Measurements from ENCODE around the gene HIPK2.
"Not testable (repeated sequence)": the region's sequence is repeated elsewhere in the genome, so short reads cannot be mapped to it uniquely, and the experiment has no call there.

HIPK2 gene

DNA sequence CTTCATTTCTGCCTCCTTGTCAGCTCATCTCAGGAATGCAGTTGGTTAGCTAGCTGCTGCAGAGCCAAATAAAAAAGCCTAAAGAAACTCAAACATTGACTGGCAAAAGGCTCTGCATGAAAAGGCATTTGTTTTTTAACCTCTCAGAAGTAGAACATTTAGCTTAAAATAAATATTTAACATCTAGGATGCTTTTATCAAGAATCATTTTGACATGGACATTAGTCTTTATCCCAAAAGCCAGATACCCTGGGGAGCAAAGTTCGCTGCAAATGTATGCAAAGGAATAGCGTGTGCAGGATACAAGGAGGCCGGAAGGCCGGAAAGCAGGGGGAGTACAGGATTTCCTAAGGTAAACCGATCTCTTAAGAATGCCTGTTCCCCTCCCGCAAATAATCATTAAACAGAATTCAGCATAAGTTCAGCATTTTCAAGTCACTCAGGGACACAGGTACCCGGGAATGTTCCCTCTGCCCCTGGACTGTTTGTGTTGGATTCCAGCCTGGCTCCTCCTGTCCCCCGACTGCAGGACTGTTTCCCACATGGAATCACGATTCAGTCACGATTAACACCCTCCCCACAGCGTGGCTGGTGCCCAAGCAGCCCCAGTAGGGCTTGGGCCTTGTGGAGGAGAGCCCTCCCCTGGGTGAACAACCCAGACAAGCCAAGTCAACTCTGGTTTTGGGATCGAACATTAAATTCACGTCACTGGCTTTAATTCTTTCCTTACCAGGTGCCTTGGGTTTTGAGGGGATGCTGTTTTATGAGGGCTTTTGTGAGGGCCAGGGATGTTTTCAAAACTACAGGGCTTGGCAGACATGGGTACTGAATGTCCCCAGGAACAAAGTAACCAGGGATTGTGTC, 97.8 kb downstream of the HIPK2 start:
- H3K27ac ChIP-seq: peak overlapping the region; percentile 99
- DNase-seq (ENCODE audit: low read depth, low spot score): no peak

DNA sequence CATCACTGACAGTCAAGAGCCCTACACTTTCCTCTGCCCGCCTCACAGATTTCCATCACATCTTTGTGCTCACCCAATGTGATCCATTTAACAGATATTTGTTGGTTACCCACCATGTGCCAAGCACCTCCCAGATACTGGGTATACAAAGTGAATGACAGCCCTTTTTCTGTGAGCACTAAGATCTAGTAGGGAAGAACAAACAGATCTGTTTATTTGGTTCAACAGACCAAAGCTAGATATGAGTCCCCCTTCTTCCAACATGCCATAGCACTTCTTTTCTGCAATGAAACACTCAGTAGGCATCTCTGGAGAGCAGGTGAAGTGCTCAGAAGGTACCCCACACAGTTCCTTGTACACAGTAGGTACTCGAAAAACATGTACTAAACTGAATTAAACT, 101.4 kb downstream of the HIPK2 start:
- H3K27ac ChIP-seq: no peak overlapping the region
- DNase-seq (ENCODE audit: low read depth, low spot score): no peak

DNA sequence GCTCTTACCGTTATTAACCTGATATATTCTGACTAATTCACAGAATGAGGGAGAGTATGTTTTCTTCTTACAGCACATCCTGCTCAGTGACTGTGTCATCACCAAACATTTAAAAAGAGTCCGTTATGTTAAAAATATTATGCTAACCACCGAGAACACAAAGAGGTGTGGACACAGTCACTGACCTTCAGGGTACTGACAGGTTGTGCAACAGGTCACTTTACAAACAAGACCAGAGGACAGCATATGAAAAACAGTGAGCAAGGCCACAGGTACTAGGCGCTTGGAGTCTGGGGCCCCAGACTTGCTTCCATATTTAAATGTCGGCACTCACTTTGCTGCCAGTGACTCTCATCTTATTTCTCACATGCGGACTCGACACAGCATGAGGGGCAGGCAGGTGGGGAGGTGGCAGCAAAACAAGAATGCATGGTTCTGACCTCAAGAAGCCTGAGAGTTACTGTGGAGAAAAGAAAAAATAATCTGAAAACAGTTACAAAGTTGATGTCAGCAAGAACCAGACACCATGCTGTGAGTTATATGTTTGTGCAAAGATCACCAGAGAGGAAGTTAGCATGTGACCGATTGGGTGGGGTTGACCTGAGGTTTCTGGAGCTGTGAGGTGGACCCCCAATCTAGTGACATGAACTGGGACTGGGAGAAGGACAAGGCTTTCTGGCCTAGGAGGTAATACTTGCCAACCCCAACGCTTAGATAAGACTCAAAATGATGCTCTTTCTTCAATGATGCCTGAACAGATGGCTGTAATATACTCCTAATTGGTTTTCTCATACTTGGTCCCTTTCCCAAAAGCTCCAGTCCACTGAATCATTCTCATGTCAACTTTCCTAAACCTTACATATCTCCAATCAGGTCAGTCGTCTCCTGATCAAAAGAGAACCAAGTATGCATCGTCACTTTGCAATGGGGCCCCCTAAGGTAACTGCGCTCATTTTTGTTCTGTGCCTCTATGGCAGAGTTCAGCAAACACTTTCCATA, 102.4 kb downstream of the HIPK2 start:
- DNase-seq (ENCODE audit: low read depth, low spot score): no peak
- H3K27ac ChIP-seq: no peak overlapping the region

DNA sequence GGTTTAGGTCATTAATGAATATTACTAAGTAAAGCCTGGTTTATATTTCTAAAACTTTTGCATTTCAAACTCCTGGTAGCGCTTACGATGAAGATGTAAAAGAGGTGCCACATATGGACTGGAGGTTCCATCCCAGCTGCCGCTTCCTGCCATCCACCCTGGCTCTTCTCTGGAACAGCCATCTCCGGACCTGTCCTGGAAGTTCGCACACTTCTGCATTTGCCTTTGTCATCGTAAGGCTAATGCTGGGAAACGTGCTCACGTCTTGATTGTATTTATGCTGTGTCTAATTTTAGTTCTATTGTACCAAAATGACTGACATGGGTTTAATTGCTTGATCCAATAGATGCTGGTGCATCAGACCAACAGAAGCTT, 103.1 kb downstream of the HIPK2 start:
- no peak overlapping the region for H3K27ac ChIP-seq
- DNase-seq (ENCODE audit: low read depth, low spot score): no peak

- no peak for DNase-seq (ENCODE audit: low read depth, low spot score)
- no peak overlapping the region for H3K27ac ChIP-seq
Measured at GRCh38 chr7:139674341-139674740, 103.5 kb downstream of the HIPK2 start.

DNA sequence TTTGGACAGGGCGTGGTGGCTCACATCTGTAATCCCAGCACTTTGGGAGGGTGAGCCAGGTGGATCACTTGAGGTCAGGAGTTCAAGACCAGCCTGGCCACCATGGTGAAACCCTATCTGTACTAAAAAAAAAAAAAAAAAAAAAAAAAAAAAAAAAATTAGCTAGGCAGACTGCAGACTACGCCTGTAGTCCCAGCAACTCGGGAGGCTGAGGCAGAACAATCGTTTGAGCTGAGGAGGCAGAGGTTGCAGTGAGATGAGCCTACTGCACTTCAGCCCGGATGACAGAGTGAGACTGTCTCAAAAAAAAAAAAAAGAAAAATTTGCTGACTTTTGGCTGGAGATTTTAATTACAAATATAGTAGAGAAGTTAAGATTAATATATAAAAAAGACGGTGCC, 104.0 kb downstream of the HIPK2 start:
- no peak for DNase-seq (ENCODE audit: low read depth, low spot score)
- H3K27ac ChIP-seq: no peak overlapping the region

GRCh38 chr7:139673230-139673629, 104.6 kb downstream of the HIPK2 start:
- no peak for DNase-seq (ENCODE audit: low read depth, low spot score)
- peak overlapping the region; percentile 54 for H3K27ac ChIP-seq

DNA sequence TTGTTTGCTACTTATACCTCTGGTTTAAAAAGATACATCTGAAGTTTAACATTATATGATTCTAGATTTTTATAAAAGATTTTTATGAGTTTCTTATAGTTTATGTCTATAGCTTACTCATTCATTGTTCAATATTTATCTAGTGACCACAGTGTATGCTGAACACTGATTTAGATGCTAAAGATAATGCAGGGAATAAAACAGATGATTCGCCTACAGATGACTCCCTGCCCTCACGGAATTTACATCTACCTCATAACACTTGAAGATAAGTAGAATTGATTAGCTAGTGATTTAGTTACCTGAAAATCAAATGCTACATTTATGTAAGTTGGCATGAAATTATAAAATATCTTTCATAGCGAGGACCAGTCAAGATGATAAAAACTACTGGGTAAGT, 105.8 kb downstream of the HIPK2 start:
- no peak for DNase-seq (ENCODE audit: low read depth, low spot score)
- peak overlapping the region; percentile 54 for H3K27ac ChIP-seq

DNA sequence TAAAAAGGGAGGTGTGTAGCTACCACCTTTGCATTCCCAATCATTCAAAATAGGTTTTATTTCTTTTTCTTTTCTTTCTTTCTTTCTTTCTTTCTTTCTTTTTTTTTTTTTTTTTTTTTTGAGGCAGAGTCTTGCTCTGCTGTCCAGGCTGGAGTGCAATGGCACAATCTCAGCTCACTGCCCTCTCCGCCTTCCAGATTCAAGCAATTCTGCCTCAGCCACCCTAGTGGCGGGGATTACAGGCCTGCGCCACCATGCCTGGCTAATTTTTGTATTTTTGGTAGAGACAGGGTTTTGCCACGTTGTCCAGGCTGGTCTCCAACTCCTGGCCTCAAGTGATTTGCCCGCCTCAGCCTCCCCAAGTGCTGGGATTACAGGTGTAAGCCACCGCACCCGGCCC, 107.1 kb downstream of the HIPK2 start:
- DNase-seq (ENCODE audit: low read depth, low spot score): not testable (repeated sequence)

GRCh38 chr7:139669106-139670061, 108.4 kb downstream of the HIPK2 start:
- no peak overlapping the region for H3K27ac ChIP-seq
- no peak for DNase-seq (ENCODE audit: low read depth, low spot score)

More for the DNA sequence above, 107.1 kb downstream of the HIPK2 start:
- not testable (repeated sequence) for H3K27ac ChIP-seq

DNA sequence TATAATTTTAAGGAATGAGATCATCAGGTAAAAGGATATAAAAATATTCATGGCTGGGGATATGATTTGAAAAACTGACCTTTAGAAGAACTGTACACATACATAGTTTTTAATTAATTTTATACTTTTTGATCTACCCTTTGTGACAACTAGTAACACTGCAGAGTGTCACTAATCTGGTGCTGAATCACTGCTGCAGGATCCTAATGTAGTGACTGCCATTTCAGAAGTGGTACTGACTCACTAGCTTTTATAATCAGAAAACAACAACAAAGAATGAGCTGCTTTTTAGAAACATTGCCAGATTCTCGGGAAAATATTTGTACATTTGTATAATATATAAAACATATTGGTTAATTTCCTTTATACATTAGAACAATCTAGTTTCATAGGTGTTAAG, 110.4 kb downstream of the HIPK2 start:
- DNase-seq (ENCODE audit: low read depth, low spot score): no peak
- H3K27ac ChIP-seq: no peak overlapping the region

DNA sequence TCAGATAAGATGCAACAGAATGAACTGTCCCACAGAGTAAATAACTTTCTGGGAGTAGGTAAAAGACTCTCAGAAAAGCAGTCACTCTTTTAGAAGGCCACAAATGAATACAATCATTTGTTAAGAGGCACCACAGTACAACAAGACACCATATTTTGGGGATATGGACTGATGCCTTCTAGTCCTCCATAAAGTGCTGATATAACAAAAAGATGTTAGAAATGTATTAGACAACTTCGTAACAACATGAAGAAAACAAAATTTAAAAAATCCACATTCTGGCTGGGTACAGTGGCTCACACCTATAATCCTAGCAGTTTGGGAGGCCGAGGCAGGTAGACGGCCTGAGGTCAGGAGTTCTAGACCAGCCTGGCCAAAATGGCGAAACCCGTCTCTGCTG, 111.3 kb downstream of the HIPK2 start:
- no peak overlapping the region for H3K27ac ChIP-seq
- DNase-seq (ENCODE audit: low read depth, low spot score): no peak

DNA sequence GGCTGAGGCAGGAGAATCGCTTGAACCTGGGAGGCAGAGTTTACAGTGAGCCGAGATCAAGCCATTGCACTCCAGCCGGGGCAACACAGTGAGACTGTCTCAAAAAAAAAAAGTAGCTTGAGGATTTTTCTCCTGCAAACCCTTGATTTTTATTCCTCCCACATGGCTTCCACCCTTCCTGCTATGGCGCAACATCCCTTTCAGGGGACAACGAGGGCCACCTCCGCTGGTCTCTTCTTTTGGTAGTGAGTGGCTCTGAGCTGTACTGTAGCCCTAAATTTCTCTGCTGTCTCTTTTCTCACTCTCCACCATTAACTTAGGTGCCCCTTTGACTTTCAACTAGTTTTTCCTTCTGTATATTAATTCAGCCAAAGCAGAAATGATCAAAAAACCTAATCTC, 113.4 kb downstream of the HIPK2 start:
- DNase-seq (ENCODE audit: low read depth, low spot score): no peak
- no peak overlapping the region for H3K27ac ChIP-seq

DNA sequence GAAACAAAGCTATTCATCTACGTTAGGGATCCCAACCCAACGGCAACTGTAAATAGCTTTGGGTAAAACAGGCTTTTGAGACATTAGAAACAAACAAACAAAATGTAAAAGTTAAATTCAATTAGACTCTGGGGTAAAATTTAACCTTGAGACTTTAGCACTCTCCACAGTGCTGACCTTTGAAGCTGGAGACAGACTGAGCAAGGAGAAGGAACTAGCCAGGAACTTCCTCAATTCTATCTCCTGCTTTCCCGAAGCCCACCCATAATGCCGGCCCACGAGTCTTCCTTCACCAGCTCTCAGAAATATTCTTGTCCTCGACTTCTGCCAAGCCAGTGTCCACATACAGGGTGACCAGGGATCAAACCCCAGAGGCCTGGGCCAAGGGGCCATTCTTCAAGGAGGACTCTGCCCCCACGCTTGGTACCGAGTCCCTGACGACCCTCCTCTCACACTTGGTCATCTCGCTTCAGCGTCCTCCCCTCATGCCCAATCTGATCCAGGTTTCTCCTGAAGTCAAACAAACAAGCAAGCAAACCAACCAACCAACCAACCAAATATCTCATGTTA, 114.1 kb downstream of the HIPK2 start:
- no peak for DNase-seq (ENCODE audit: low read depth, low spot score)
- no peak overlapping the region for H3K27ac ChIP-seq

DNA sequence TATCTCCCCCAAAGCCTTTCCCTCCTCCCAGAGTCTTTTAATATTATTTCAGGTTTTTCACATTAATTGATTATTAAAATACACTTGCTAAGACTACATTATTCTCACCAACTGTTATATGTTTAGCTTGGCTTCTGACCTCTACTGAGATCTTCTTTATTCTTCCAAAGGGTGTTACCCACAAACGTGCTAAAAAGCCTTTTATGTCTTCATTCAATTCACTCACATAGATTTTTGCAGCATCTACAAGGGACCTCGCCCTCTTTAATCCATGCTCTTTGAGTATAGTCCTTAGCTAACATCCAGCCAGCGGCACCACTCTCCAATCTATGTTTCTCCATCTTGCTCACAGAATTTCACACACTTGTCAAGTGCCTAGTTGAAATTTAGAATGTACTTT, 115.9 kb downstream of the HIPK2 start:
- no peak overlapping the region for H3K27ac ChIP-seq
- no peak for DNase-seq (ENCODE audit: low read depth, low spot score)

GRCh38 chr7:139661043-139661440, 116.8 kb downstream of the HIPK2 start:
- H3K27ac ChIP-seq: peak overlapping the region; percentile 87
- no peak for DNase-seq (ENCODE audit: low read depth, low spot score)

GRCh38 chr7:139660317-139661042, 117.3 kb downstream of the HIPK2 start:
- peak overlapping the region; percentile 87 for H3K27ac ChIP-seq
- DNase-seq (ENCODE audit: low read depth, low spot score): no peak

- peak overlapping the region; percentile 87 for H3K27ac ChIP-seq
Measured at GRCh38 chr7:139659922-139660316, 117.9 kb downstream of the HIPK2 start.

More at GRCh38 chr7:139659922-139660316, 117.9 kb downstream of the HIPK2 start:
- no peak for DNase-seq (ENCODE audit: low read depth, low spot score)
